GM23338 (cell line): ENCODE results near the gene PGA3. TPM values are rescaled to one million over a fixed set of nuclear protein-coding genes. Genes with fewer than 3 reads are reported as not detected.

Experiments used
- ATAC-seq: fragments of 200-7000 bp; cut with Tn5 transposase; 3 replicates; pipeline ENCODE4 v1.9.1; 2020
- DNase-seq: peaks from one replicate; pipeline ENCODE4 v3.0.0-alpha.2; 2015; ENCODE audit warnings: low spot score
- H2AFZ ChIP-seq: fragments of 200-600 bp; sonication (generic); 2 replicates; pipeline ENCODE4 v1.8.0; 2016; ENCODE audit warnings: antibody characterized with exemption, mild to moderate bottlenecking, moderate library complexity
- H3F3A ChIP-seq: fragments of 200-600 bp; sonication (generic); replicated peaks from 2 replicates; pipeline ENCODE4 v1.8.0; 2017; ENCODE audit warnings: antibody characterized with exemption, mixed run types, low read depth
- H3K27ac ChIP-seq: fragments of 200-600 bp; sonication (generic); 2 replicates; pipeline ENCODE4 v1.6.1; 2016; ENCODE audit warnings: low read depth
- H3K27me3 ChIP-seq: fragments of 200-600 bp; sonication (generic); 2 replicates; pipeline ENCODE4 v1.8.0; 2016; ENCODE audit warnings: mild to moderate bottlenecking, mixed run types, moderate library complexity; ENCODE audit not compliant: insufficient read depth
- H3K36me3 ChIP-seq: fragments of 200-600 bp; sonication (generic); 2 replicates; pipeline ENCODE4 v1.8.0; 2016; ENCODE audit warnings: mild to moderate bottlenecking; ENCODE audit not compliant: insufficient read depth
- H3K4me1 ChIP-seq: fragments of 200-600 bp; sonication (generic); 2 replicates; pipeline ENCODE4 v1.8.0; 2016; ENCODE audit warnings: mild to moderate bottlenecking, moderate library complexity; ENCODE audit not compliant: insufficient read depth
- H3K4me2 ChIP-seq: fragments of 200-600 bp; sonication (generic); 2 replicates; pipeline ENCODE4 v1.7.1; 2017; ENCODE audit warnings: mixed run types
- H3K4me3 ChIP-seq: fragments of 200-600 bp; sonication (generic); 2 replicates; pipeline ENCODE4 v1.6.1; 2016; ENCODE audit warnings: mixed run types
- H3K79me2 ChIP-seq: fragments of 200-600 bp; sonication (generic); replicated peaks from 2 replicates; pipeline ENCODE4 v1.8.0; 2017; ENCODE audit warnings: mild to moderate bottlenecking; ENCODE audit not compliant: insufficient read depth
- H3K9me2 ChIP-seq: fragments of 200-600 bp; sonication (generic); 2 replicates; pipeline ENCODE4 v1.8.0; 2017; ENCODE audit not compliant: insufficient read depth
- H4K20me1 ChIP-seq: fragments of 200-600 bp; sonication (generic); replicated peaks from 2 replicates; pipeline ENCODE4 v1.8.0; 2017; ENCODE audit warnings: mild to moderate bottlenecking; ENCODE audit not compliant: insufficient read depth
- H3K27ac Mint-ChIP-seq: 2 replicates; pipeline ENCODE4 v1.8.0; 2020; ENCODE audit warnings: inconsistent platforms, mild to moderate bottlenecking, moderate library complexity, mixed read lengths
- H3K27me3 Mint-ChIP-seq: 3 replicates; pipeline ENCODE4 v1.8.0; 2022; ENCODE audit warnings: low read depth, mild to moderate bottlenecking, moderate library complexity, mixed read lengths, inconsistent platforms; ENCODE audit not compliant: insufficient read depth, poor library complexity
- H3K36me3 Mint-ChIP-seq: 3 replicates; pipeline ENCODE4 v1.8.0; 2021; ENCODE audit warnings: low read depth, mild to moderate bottlenecking, inconsistent platforms, moderate library complexity, mixed read lengths
- H3K4me1 Mint-ChIP-seq: 3 replicates; pipeline ENCODE4 v1.8.0; 2020; ENCODE audit warnings: mild to moderate bottlenecking, inconsistent platforms, mixed read lengths
- H3K4me3 Mint-ChIP-seq: 3 replicates; pipeline ENCODE4 v1.8.0; 2021; ENCODE audit warnings: moderate library complexity, mild to moderate bottlenecking, inconsistent platforms, mixed read lengths
- H3K9me3 Mint-ChIP-seq: 3 replicates; pipeline ENCODE4 v1.8.0; 2020; ENCODE audit warnings: moderate library complexity, mild to moderate bottlenecking, inconsistent platforms, mixed read lengths
- CREB1 ChIP-seq: fragments of 250-450 bp; sonication (Bioruptor Pico); IDR thresholded peaks from 2 replicates; pipeline ENCODE4 v1.5.0; 2020; ENCODE audit warnings: low read depth, mild to moderate bottlenecking, moderate library complexity
- ETS1 ChIP-seq: IDR thresholded peaks from 2 replicates; pipeline ENCODE4 v1.6.1; 2016; ENCODE audit warnings: antibody characterized with exemption
- EZH2 ChIP-seq: fragments of 200-600 bp; sonication (generic); IDR thresholded peaks from one replicate; pipeline ENCODE4 v1.8.0; 2017; ENCODE audit warnings: antibody characterized with exemption, mild to moderate bottlenecking, low read depth; ENCODE audit not compliant: unreplicated experiment
- EZH2phosphoT487 ChIP-seq: fragments of 200-600 bp; sonication (generic); IDR thresholded peaks from one replicate; pipeline ENCODE4 v1.8.1; 2018; ENCODE audit warnings: antibody characterized with exemption; ENCODE audit not compliant: unreplicated experiment
- JUNB ChIP-seq: IDR thresholded peaks from one replicate; pipeline ENCODE4 v1.6.1; 2016; ENCODE audit warnings: antibody characterized with exemption; ENCODE audit not compliant: unreplicated experiment
- NANOG ChIP-seq: IDR thresholded peaks from 2 replicates; pipeline ENCODE4 v1.6.1; 2016; ENCODE audit warnings: antibody characterized with exemption, borderline replicate concordance
- POLR2AphosphoS5 ChIP-seq: IDR thresholded peaks from 2 replicates; pipeline ENCODE4 v1.6.1; 2016; ENCODE audit warnings: antibody characterized with exemption, low read depth
- STAT1 ChIP-seq: IDR thresholded peaks from one replicate; pipeline ENCODE4 v1.6.1; 2016; ENCODE audit warnings: antibody characterized with exemption; ENCODE audit not compliant: unreplicated experiment
- ZNF114 ChIP-seq: fragments of 250-450 bp; sonication (Bioruptor Pico); IDR thresholded peaks from 2 replicates; pipeline ENCODE4 v1.5.0; 2020; ENCODE audit warnings: mild to moderate bottlenecking, moderate library complexity
- ZNF331 ChIP-seq: fragments of 250-450 bp; sonication (Bioruptor Pico); IDR thresholded peaks from 2 replicates; pipeline ENCODE4 v1.5.0; 2020; ENCODE audit warnings: low read depth, mild to moderate bottlenecking, moderate library complexity
- ZNF462 ChIP-seq: fragments of 250-450 bp; sonication (Bioruptor Pico); IDR thresholded peaks from 2 replicates; pipeline ENCODE4 v1.5.0; 2020; ENCODE audit warnings: mild to moderate bottlenecking, moderate library complexity
- polyA plus RNA-seq: library from polyadenylated mRNA; unstranded; fragments of >200 nt; fragmentation: Nextera tagmentation; extraction: Ambion mirVana; gene quantifications from 2 replicates; pipeline ENCODE4 v1.2.1, GENCODE V29; 2016
- total RNA-seq: library from RNA; depleted of rRNA; stranded (reverse); fragments of >200 nt; shearing (Covaris generic); gene quantifications from 2 replicates; pipeline ENCODE4 v1.2.3, GENCODE V29; 2014
- TF ChIP-seq, protein P1 (sequence below): IDR thresholded peaks from one replicate; pipeline ENCODE4 v1.6.1; 2018; ENCODE audit warnings: antibody characterized with exemption; ENCODE audit not compliant: unreplicated experiment
- TF ChIP-seq, protein P2 (sequence below), 2 experiments: fragments of 200-600 bp in 1 of 2; sonication (generic) in 1 of 2; conservative IDR thresholded peaks; 2 replicates each; pipeline versions ENCODE4 v1.5.1 to v1.6.1; 2016 to 2017; ENCODE audit warnings: antibody characterized with exemption in 2 of 2, low read depth in 2 of 2, mild to moderate bottlenecking in 2 of 2, moderate library complexity in 1 of 2

The PGA3 gene
- total and polyA plus RNA-seq, 2 experiments from 2014 or later, result 0.37 TPM; not detected in 1

GRCh38 chr11:61259363-61259762 lies 56.0 kb downstream of the PGA3 start:
- Mint-ChIP-seq H3K36me3 (peaks cover 7% of the 10 kb centered on the region; the same call in 2 of the 3 replicates), H3K4me3 (no peak overlapping the region), H3K27ac (no peak overlapping the region), H3K4me1 (no peaks in the 10 kb centered on the region), H3K9me3 (no peaks in the 10 kb centered on the region), H3K27me3 (peaks cover 2% of the 10 kb centered on the region)
- H3F3A ChIP-seq, result no peaks in the 10 kb centered on the region
- no peaks in the 10 kb centered on the region for H3K79me2 ChIP-seq
- H3K27ac ChIP-seq, result no peak overlapping the region
- 0 out of 2 replicates have a peak, but pooled peaks cover 4% of the 10 kb centered on the region for H4K20me1 ChIP-seq
- TF ChIP-seq EZH2 (no peak), CREB1 (CRISPR knock-in tag) (no peak), EZH2phosphoT487 (no peak), ZNF462 (CRISPR knock-in tag) (no peak), ZNF114 (CRISPR knock-in tag) (no peak), NANOG (no peak), ZNF331 (no peak), ETS1 (no peak), POLR2AphosphoS5 (no peak), JUNB (no peak), STAT1 (no peak)
- TF ChIP-seq, protein P1, sequence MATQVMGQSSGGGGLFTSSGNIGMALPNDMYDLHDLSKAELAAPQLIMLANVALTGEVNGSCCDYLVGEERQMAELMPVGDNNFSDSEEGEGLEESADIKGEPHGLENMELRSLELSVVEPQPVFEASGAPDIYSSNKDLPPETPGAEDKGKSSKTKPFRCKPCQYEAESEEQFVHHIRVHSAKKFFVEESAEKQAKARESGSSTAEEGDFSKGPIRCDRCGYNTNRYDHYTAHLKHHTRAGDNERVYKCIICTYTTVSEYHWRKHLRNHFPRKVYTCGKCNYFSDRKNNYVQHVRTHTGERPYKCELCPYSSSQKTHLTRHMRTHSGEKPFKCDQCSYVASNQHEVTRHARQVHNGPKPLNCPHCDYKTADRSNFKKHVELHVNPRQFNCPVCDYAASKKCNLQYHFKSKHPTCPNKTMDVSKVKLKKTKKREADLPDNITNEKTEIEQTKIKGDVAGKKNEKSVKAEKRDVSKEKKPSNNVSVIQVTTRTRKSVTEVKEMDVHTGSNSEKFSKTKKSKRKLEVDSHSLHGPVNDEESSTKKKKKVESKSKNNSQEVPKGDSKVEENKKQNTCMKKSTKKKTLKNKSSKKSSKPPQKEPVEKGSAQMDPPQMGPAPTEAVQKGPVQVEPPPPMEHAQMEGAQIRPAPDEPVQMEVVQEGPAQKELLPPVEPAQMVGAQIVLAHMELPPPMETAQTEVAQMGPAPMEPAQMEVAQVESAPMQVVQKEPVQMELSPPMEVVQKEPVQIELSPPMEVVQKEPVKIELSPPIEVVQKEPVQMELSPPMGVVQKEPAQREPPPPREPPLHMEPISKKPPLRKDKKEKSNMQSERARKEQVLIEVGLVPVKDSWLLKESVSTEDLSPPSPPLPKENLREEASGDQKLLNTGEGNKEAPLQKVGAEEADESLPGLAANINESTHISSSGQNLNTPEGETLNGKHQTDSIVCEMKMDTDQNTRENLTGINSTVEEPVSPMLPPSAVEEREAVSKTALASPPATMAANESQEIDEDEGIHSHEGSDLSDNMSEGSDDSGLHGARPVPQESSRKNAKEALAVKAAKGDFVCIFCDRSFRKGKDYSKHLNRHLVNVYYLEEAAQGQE, result no peak
- TF ChIP-seq, protein P2, sequence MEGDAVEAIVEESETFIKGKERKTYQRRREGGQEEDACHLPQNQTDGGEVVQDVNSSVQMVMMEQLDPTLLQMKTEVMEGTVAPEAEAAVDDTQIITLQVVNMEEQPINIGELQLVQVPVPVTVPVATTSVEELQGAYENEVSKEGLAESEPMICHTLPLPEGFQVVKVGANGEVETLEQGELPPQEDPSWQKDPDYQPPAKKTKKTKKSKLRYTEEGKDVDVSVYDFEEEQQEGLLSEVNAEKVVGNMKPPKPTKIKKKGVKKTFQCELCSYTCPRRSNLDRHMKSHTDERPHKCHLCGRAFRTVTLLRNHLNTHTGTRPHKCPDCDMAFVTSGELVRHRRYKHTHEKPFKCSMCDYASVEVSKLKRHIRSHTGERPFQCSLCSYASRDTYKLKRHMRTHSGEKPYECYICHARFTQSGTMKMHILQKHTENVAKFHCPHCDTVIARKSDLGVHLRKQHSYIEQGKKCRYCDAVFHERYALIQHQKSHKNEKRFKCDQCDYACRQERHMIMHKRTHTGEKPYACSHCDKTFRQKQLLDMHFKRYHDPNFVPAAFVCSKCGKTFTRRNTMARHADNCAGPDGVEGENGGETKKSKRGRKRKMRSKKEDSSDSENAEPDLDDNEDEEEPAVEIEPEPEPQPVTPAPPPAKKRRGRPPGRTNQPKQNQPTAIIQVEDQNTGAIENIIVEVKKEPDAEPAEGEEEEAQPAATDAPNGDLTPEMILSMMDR (conservative IDR thresholded peaks at IDR 0.05; ENCODE audit: low read depth in 2 of 2), result no peak
- H3K36me3 ChIP-seq, result no peaks in the 10 kb centered on the region
- no peak overlapping the region for H3K4me2 ChIP-seq
- H3K4me1 ChIP-seq, result no peaks in the 10 kb centered on the region
- H3K9me2 ChIP-seq, result no peaks in the 10 kb centered on the region
- DNase-seq, result no peak
- H3K27me3 ChIP-seq, result no peaks in the 10 kb centered on the region
- no peak for ATAC-seq
- H2AFZ ChIP-seq, result no peak overlapping the region
- H3K4me3 ChIP-seq, result no peak overlapping the region
